Activated effector memory CD4-positive, alpha-beta T cell treated with Interleukin-2 at 50 U/mL for 16 hours (primary cell): ENCODE data around the gene UNC5CL.
"Not testable (repeated sequence)": the region's sequence is repeated elsewhere in the genome, so short reads cannot be mapped to it uniquely, and the experiment has no call there.

ENCODE experiments used
- DNase-seq: peaks from one replicate; pipeline ENCODE4 v3.0.0-alpha.2; 2020

The UNC5CL gene

DNA sequence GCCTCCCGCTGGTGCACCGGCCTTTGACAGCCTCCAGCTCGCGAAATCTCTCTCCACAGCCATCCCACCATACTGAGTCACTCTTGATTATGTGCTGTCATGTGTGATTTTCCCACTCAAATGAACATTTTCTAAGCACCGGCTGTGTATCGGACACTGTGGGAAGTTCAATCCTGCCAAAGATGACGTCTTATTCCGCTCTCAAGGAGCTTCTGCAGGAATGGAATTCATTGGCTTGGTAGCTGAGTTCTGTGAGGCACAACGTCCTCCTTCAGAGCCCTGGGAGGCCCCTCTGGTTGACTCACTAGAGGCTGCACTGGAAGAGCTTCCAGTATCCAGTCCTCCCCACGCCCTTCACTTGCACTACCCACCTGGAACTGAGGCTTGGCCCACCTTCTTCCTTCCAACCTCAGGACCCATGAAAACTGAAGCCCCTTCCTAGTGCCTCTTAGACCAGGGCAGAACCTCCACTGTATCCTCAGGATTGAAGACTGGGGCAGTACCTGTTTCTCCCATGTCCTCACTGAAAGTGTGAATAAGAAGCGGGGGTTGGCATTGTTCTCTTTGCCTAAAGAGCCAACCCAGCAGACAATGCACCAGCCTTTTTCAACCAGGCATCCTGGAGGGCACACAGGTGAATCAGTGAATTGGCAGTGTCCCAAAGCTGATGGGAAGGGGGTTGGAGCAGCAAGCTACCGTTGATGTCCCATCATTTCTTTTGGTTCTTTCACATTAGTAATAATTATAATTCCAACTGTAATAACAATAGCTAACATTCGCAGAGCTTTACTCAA, 1.7 kb downstream of the UNC5CL start:
- no peak for DNase-seq

DNA sequence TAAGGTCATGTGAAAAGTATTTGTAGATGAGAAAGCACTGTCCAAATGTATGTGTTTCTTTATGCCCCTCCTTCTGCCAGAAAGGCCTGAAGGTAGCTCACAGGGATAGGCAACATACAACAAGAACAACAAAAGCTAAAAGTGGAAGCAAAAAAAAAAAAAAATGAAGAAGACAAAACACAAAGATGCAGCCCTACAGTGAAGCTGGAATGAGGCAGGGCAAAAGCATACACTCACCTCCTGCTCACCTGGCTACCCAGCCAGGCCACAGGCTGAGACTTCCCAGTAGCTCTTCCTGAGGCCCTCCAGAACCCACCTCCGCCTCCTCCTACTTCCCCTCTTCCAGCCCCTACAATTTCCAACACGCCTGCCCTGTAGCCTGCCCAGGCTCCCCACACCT, 2.4 kb downstream of the UNC5CL start:
- DNase-seq = no peak

DNA sequence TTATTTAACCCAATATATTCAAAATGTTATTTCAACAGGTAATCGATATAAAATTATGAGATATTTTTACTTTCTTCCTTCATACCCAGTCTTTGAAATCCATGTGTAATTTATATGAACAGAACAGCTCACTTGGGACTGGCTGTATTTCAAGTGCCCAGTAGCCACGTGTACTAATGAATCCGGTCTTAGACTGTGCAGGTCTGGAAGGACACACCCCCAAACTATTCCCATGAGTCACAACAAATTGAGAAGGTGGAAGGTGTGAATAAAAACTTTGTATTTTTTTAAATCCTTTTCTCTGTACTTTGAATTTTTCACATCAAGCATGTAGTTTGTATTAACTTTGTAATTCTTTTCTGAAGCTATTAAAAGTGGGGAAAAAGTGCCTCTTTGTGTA, 2.8 kb downstream of the UNC5CL start:
- DNase-seq = no peak

DNA sequence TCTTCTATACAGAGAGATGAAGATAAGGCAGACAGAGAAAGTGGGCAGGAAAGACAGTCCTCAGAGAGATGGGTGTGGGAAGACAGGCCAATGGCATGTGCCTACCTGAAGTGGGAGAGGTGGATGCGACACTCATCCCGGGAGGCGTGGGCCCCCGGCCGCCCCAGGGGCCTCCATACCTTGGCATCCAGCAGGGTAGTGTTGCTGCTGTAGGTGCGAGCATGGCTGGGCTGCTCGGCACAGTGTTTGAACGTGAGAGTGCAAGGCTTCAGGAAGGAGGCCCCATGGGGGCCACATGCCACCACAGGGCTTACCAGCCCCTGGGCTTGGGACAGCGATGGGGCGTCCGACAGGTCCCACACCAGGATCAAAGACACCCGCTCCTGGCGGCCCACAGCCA, 5.2 kb downstream of the UNC5CL start:
- DNase-seq = no peak

DNA sequence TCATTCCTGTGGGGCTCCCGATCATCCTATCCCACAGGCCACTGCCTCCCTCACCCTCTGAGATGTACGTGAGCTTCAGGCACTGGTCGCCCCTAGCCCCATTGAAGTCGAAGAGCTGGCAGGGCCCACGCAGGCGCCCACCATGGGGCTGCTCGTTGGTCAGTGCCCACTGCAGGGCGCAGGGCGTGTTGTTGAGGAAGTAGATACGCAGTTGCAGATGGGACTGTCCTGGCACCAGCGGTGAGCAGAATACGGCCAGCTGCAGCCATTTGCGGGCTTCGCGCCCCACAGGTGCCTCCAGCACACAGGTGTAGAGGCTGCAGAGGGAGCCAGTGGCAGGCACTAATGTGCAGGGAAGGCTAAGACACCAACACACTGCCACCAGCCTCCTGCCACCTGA, 6.2 kb downstream of the UNC5CL start:
- DNase-seq = no peak

DNA sequence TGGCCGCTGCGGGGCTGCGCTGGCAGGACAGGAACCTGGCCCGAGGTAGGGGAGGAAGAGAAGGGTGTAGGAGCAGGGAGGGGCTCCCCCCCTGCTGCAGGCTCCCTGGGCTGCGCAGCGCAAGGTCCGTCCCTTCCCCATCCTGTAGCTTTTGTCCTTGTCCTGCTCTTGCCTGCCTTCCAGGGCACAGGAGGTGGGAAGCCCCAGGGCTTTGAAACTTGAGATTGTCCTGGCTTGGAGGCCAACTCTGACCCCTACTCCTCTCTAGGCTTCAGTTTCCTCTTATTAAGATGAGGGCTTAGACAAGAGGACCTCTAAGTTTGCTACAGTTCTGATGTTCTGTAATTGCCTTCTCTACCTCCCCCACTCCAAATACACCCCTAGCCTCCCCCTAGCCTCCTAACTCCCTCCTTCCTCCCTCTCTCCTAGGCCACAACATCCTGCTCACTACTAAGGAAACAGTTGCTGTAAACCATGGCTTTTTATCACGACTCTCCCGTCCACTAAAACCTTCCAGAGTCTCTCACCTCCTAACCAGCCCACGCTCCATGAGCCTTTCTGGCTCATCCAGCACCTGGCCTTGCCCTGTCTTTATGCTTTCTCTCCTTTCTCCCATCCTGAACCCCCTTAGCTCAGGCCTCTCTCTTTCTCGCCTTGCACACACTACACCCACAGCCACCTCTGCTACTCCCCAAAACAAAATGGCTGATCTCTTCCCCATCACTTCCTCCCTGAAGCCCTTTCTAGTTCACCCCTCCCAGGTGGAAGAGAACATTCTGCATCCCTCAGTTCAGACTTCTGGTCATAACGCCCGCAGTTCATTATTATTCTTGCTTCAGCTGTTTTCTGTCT, 10.2 kb downstream of the UNC5CL start:
- no peak for DNase-seq

DNA sequence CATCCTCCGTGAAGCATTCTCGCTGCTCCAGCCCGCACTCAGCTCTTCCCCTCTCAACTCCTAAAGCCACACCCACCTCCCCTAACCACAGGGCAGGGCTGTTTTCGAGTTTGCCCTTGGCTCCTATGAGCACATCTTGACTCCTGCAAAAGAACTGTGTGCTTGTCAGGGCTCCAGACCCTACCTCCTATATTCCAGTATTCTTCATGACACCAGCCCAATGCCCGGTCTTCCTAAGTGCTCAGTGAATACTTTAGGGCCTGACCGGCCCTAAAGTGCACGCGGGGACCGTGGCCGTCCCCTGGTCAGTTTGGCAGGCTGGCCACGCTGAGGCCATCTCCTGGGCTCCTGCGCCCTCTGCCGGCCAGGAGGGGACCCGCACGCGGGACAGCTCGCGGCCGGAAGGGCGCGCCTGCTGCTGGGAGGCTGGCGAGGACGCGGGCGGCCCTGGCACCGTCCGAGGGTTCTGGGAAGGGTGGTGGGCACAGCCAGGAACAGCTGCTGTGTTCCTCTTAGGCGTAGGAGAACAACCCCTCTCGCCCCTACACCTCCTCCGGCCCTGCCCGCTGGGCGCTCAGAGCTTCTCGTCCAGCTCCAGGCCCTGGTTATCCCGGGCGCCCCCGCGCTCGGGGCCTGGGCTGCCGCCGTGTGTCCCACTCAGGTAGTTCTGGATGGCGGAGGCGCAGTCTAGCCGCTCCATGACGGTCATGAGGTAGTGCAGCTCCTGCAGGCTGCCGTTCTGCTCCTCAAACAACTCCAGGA, 11.0 kb downstream of the UNC5CL start:
- DNase-seq = peak; percentile 67

DNA sequence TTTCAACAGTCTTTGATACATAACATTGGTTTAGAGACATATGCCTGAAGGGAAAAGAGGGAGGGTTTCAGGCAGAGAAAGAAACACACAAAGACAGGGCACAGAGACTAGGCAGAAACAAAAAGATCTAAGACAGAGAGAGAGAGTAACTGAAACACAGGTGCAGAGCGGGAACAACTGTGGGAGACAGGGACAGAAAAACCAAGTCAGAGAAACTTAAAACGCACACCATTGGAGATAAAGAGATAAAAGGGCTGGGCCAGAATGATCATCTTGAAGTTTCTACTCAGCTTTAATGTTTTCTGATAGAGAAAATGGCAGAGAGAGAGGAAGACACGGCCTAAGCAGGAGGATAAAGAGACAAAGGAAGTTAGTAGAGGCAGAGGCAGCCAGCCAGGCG, 11.8 kb downstream of the UNC5CL start:
- no peak for DNase-seq

DNA sequence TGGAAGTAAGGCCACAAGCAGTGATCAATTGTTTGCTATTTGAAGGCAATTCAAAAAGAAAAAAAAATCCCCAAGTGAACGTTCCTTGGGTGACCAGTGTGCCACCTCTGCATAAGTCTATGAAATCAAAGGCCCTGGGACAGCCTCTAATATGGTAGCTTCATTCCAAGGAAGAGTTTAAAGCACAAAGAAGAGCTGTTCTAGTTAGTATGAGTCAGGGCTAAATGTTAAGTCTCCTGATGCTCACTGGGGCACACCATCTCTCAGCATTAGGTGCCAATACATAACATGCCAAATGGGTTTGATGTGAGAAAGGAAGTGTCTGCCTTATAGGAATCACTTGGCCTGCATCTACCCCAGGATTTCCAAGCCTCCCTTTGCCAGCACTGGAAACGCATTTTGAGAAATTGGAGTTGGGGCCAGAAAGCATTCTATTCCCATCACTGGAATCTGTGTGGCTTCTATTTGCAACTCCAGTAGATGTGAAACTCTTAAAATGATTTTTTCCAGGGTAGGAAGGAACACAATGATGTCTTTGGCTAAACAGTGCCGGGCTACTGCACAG, 13.0 kb downstream of the UNC5CL start:
- no peak for DNase-seq

DNA sequence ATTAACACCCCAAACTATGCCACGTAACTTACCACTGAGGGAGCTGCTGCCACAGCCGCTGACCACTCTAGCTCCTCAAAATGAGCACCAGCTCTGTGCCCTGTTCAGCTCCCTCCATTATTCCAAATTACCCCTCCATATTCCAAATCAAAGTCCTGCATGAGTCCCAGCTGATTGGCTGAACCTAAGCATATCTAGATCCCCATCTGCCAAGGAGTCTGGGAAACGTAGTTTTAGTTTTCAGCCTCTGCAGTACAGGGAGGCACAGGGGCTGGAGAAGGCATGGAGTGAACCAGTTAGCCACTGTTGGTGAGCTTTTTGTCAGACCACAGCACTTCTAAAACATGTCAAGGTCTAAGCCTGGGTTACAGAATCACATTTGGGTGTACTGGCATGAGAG, 15.9 kb downstream of the UNC5CL start:
- no peak for DNase-seq

DNA sequence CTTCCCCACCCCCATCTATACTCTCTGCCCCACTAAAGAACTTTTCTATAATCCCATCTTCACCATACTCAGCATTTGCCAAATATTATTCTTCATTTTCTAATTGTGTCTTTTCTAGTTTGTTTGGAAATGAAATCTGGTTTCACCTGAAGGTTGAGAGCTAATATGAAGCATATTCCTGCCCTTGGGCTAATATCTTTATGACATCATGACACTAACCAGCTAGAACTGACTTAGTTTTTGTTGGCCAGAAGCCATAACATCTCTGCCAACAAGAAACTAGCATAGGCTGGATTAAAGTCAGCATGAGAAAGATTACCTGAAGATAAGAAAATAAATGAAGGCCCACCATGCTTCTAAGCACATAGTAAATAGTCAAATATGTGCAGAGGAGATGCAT, 16.7 kb downstream of the UNC5CL start:
- no peak for DNase-seq

DNA sequence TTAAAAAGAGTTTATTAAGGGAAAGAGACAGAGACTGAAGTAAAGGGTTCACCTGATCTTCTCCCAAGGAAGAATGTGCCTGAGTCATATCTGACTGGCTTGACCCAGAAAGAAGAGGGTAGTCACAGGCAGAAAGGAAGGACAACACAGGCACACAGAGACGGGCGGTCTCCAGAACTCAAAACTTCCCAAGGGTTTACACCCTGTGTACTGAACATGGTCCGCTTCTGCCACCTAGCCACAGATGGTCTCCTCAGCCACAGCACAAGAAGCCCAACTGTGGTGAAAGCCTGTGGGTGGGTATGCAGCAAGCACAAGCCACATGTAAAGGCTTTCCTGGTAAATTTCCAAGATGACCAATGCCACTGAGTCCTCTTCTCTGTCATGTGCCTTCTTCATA, 17.2 kb downstream of the UNC5CL start:
- DNase-seq = no peak

DNA sequence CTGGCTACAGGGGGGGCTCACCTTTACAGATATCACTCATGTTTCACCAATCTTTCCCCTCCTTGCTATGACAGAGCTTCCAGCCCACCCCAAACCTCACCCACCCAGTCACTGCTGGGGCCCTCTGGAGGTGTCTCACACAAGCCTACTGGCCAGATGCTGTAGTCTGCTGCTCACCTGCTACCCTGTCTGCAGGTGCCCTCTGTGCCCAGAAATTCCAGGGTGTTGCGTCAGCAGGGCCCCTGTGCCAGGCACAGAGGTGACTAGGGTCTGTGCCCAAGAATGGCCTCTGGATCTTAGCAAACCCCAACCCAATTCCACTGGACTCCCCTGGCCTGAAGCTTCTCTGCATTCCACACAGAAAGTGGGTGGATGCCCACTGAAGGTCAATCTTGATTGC, 21.4 kb downstream of the UNC5CL start:
- DNase-seq = no peak

DNA sequence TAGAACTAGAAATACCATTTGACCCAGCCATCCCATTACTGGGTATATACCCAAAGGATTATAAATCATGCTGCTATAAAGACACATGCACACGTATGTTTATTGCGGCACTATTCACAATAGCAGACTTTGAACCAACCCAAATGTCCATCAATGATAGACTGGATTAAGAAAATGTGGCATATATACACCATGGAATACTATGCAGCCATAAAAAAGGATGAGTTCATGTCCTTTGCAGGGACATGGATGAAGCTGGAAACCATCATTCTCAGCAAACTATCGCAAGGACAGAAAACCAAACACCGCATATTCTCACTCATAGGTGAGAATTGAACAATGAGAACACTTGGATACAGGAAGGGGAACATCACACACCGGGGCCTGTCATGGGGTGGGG, 23.2 kb downstream of the UNC5CL start:
- not testable (repeated sequence) for DNase-seq

DNA sequence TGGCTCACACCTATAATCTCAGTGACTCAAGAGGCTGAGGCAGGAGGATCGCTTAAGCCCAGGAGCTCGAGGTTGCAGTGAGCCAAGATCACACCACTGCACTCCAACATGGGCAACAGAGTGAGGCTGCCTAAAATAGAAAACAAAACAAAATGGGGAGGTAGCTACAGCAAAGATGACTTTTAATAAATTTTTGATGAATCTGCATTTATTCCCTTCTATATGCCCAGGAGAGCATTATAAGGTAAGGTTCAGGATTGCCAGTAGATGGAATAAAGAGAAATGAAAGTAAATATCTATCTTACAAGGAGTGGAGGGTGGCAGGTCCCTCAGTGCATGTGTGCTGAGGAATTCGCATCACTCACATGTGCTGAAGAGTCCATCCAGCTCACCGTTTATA, 24.2 kb downstream of the UNC5CL start:
- DNase-seq = no peak

DNA sequence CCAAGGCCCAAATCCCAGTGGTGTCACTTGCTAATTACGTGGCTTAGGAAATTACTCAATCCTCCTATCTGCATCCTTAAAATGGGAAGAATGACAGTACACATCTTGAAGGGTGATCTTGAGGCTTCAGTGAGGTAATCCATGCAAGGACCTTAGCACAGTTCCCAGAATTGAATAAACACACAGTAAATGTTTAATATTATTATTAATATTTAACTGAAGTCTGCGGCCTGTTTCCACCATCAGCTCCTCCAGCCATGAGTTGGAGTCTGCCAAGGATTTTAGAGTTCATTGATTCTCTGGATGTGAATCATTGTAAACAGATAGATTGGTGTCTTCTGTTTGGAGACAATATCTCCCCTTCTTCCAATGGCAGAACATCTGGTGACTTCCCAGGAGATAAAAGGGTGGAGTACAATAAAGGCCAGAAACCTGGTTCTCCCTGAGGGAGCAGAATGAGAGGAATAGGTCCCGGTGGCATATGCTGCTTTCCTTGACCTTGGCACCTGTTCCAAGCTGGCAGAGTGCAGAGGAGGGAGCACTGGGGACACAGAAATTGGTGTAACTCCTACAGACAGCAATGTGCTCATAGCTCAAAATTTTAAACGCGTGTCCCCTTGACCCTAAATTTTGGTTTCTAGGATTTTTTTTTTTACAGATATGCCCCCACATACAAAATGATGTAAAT, 25.4 kb downstream of the UNC5CL start:
- DNase-seq = no peak

DNA sequence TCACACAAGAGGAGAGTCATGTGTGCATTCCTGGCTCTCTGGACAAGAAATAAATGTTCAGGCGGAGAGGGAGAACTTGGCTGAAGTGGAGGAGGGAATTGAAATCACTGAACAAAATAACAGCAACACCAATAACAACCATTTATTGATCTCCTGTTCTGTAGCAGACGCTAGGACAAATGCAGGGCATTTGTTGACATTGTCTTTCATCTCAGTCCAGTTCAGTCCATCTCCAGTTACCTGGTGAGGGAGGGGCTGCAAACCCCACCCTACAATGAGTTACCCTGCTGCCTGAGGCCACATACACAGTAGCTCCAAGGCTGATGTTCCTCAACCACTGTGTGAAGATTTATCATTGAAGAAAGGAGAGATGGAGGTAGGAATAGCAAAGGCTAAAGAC, 27.3 kb downstream of the UNC5CL start:
- no peak for DNase-seq

DNA sequence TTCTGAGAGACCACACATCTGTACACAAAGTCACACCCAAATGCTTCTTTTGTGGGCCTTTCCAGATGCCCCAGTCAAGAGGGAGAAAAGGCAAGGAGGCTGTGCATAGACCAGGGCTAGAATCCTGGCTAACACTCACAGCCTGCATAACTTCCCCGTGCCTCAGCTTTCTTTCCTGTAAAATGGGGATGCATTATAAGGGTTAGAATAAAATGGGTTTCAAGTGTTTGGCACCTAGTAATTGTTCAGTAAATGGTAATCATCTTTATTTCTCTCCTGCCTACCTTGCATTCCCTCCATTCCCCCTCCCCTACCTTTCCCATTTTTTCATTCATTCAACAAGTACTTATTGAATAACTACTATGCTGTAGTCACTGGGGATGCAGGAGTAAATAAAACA, 29.4 kb downstream of the UNC5CL start:
- no peak for DNase-seq

DNA sequence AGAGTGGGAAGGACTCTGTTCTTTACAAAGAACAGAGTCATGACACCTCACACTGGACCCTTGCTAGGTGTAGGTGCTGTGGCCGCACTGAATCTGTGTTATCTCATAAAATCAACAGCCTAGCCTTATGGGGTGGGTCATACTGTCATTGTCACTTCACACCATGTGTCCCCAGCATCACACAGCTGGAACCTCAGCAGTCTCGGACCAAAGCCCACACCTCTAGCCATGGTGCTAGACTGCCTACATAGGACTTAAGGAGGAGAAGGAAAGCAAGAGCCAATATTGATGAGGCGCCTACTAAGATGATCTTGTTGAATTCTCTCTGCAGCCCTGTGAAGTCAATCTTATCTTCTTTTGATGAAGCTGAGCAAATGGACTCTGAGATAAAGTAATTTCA, 31.0 kb downstream of the UNC5CL start:
- no peak for DNase-seq

DNA sequence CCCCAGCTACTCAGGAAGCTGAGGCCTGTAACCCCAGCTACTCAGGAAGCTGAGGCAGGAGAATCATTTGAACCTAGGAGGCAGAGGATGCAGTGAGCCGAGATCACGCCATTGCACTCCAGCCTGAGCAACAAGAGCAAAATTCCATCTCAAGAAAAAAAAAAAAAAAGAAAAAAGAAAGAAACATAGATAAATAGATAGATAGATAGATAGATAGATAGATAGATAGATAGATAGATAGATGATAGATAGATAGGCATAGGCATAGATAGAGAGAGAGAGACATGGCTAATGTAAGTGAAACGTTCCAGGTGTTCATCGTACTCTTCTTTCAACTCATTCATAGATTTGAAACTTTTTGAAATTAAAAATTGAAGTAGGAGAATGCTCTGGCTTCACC, 32.0 kb downstream of the UNC5CL start:
- DNase-seq = not testable (repeated sequence)

DNA sequence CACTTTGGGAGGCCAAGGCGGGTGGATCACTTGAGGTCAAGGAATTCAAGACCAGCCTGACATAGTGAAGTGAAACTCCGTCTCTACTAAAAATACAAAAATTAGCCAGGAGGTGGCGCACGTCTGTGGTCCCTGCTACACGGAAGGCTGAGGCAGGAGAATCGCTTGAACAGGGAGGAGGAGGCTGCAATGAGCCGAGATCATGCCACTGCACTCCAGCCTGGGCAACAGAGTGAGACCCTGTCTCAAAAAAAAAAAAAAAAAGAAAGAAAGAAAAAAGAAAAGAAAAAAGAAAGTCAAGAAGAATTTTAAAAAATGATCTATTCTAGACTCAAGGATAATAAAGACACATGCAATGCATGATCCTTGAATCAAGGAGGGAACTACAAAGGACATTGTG, 32.8 kb downstream of the UNC5CL start:
- peak; percentile 22 for DNase-seq

DNA sequence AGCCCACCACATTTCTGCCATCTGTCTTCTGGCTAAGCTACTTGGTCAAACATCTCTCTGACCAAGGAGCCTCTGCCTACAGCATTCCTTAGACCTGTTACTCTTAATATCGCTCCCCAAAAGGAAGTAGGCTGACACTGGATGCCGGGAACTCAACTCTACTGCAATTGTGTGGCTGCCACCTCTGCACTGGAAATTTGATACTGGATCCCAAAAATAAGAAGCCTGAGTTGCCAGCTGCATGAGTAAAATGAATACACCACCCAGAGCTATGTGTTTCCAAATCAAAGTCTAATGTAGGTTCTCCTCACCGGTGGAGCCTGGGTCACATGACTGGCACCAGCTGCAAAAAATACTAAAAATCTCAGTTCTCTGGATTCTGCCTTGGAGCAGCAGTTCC, 36.9 kb downstream of the UNC5CL start:
- DNase-seq = no peak

DNA sequence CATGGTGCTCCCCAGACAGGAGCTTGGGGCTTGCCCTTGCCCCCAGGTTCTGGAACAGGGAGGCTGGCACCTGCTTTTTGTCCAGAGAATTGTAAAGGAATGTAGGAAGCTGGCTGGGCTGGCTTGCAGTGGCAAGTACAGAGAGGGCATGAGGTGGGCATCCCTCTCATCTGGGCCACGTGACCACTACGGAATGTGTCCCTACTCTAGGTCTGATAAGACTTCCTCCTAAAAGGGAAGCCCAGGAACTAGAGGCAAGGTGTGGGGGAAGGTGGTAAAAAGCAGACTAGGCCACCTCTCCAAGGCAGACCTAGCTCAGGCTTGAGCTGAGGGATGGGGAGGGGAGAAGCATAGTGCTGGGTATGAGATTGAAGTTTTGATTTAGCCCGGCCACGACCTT, 38.8 kb downstream of the UNC5CL start:
- no peak for DNase-seq
